Psoas muscle (tissue), 8 donors: ENCODE results near the gene BPTF. TPM values are rescaled to one million over a fixed set of nuclear protein-coding genes. Genes with fewer than 3 reads are reported as not detected.

Source experiments
- ATAC-seq, 4 donors: fragments of 200-7000 bp; cut with Tn5 transposase; one replicate each; pipeline ENCODE4 v1.9.1; 2020; ENCODE audit warnings: moderate library complexity in 3 of 4, mild to moderate bottlenecking in 2 of 4
- DNase-seq, 2 donors: peaks; one replicate each; pipeline ENCODE4 v3.0.0-alpha.2; 2020
- H3K27ac ChIP-seq: fragments of 200-600 bp; one replicate; pipeline ENCODE4 v1.8.0; 2022
- H3K27me3 ChIP-seq, 3 donors: fragments of 200-600 bp in 1 of 3; one replicate each; pipeline versions ENCODE4 v1.6.1 to v1.8.0; 2013 to 2022; ENCODE audit warnings: low read length in 2 of 3, mild to moderate bottlenecking in 2 of 3, moderate library complexity in 1 of 3; ENCODE audit not compliant: insufficient read depth in 3 of 3
- H3K36me3 ChIP-seq, 2 donors: fragments of 200-600 bp in 1 of 2; one replicate each; pipeline versions ENCODE4 v1.6.1 to v1.8.0; 2013 to 2022; ENCODE audit warnings: low read depth in 1 of 2, mild to moderate bottlenecking in 1 of 2, moderate library complexity in 1 of 2; ENCODE audit not compliant: insufficient read depth in 1 of 2
- H3K4me1 ChIP-seq: fragments of 200-600 bp; one replicate; pipeline ENCODE4 v1.8.0; 2022
- H3K4me3 ChIP-seq: fragments of 200-600 bp; one replicate; pipeline ENCODE4 v1.8.0; 2022; ENCODE audit warnings: mild to moderate bottlenecking
- H3K9me3 ChIP-seq: fragments of 200-600 bp; one replicate; pipeline ENCODE4 v1.8.0; 2022
- WGBS, 3 donors: extraction: QIAGEN DNeasy Blood & Tissue Kit; methylation state at CpG; one replicate each; pipeline versions ENCODE4 v1.1.6 to v1.1.7; 2013; 5-methylcytosine and 5-hydroxymethylcytosine counted together
- intact Hi-C, 2 donors: fragments of 100-400 bp; cut with DNase I; formaldehyde crosslinking; loops; one replicate each; pipeline versions ENCODE4 v1.11.0 to v1.14.2; 2022
- polyA plus RNA-seq, 3 donors: library from polyadenylated mRNA; stranded (reverse); fragments of 200-250 nt; gene quantifications; one replicate each; pipeline ENCODE4 v1.2.3, GENCODE V29; 2013
- total RNA-seq, 4 donors: library from RNA; stranded (reverse); fragmentation: NEBNext Ultra II Directional in 2 of 4; extraction: Animal tissue kit (Norgen Biotek cat#: 25700) in 2 of 4; gene quantifications; one replicate each; pipeline versions ENCODE4 v1.2.1 to v1.2.4, GENCODE V29; 2021 to 2023
- TF ChIP-seq, protein P1 (sequence below): fragments of 200-600 bp; IDR thresholded peaks from one replicate; pipeline ENCODE4 v1.8.0; 2022; ENCODE audit warnings: antibody characterized with exemption
- donor health status: healthy with polysubstance abuse.
- donor health status: DM: no; HTN: no; CAD: no; lungs with moderate emphysema.
- donor health status: Bipolar disorder and iron deficiency.
- donor health status: healthy.
- donor health status: DM: yes; HTN: yes; CAD: no.
- donor health status: DM: no; HTN: no; CAD: no.
- donor health status: DM: no; HTN: no; CAD: no.
- donor health status: DM: yes; HTN: yes; CAD: no.

Gene BPTF
- total and polyA plus RNA-seq, 7 donors = 10.0 to 60.9 (median 48.0) TPM

- ATAC-seq = no peak
- no peaks in the 10 kb centered on the region for H3K27me3 ChIP-seq
- peaks cover 54% of the 10 kb centered on the region for H3K4me1 ChIP-seq
- intact Hi-C loops = loop anchor here in 1 of 2 donors (10.0 kb wide), 2 partner anchors 115 to 465 kb away; partner anchors contain the start of genes NOL11 and PSMD12
- WGBS, 3 donors = 28 to 41% (median 33%) methylated on average over 7 of the region's 7 CpGs
- H3K9me3 ChIP-seq = no peaks in the 10 kb centered on the region
- H3K36me3 ChIP-seq = no peaks in the 10 kb centered on the region
- TF ChIP-seq, protein P1, sequence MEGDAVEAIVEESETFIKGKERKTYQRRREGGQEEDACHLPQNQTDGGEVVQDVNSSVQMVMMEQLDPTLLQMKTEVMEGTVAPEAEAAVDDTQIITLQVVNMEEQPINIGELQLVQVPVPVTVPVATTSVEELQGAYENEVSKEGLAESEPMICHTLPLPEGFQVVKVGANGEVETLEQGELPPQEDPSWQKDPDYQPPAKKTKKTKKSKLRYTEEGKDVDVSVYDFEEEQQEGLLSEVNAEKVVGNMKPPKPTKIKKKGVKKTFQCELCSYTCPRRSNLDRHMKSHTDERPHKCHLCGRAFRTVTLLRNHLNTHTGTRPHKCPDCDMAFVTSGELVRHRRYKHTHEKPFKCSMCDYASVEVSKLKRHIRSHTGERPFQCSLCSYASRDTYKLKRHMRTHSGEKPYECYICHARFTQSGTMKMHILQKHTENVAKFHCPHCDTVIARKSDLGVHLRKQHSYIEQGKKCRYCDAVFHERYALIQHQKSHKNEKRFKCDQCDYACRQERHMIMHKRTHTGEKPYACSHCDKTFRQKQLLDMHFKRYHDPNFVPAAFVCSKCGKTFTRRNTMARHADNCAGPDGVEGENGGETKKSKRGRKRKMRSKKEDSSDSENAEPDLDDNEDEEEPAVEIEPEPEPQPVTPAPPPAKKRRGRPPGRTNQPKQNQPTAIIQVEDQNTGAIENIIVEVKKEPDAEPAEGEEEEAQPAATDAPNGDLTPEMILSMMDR = no peak
- H3K27ac ChIP-seq = no peak overlapping the region
- H3K4me3 ChIP-seq = peak overlapping the region; percentile 69
- no peak for DNase-seq
Observed at GRCh38 chr17:67829331-67829730, 4.0 kb downstream of the BPTF start.

DNA sequence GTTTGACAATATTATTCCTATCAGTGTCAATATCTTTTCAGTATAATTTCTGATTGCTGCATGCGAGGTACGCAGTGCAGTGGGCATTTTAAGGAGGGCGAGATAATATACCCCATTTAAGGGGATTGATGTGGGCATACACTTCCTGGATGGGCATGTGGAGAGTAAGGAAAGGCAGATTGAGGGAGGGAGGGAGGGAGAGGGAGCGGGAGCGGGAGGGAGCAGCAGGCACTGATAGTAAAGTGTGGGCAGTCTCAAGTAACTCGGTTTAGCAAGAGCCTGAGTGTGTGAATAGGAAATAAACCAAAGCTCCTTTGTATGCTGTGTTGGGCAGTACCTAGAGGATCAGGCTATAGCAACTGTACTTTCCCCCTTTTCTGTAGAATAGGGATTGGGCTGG, 5.1 kb downstream of the BPTF start:
- H3K9me3 ChIP-seq = no peaks in the 10 kb centered on the region
- H3K4me3 ChIP-seq = no peak overlapping the region
- H3K36me3 ChIP-seq = no peaks in the 10 kb centered on the region
- no peaks in the 10 kb centered on the region for H3K27me3 ChIP-seq
- 43 to 63% (median 50%) methylated on average over 6 of the region's 6 CpGs for WGBS, 3 donors
- ATAC-seq (peak; percentile 69 to 81 (median 76)), DNase-seq (no peak)
- intact Hi-C loops = no loop called here
- no peak overlapping the region for H3K27ac ChIP-seq
- TF ChIP-seq, protein P1 = no peak
- H3K4me1 ChIP-seq = peaks cover 50% of the 10 kb centered on the region

DNA sequence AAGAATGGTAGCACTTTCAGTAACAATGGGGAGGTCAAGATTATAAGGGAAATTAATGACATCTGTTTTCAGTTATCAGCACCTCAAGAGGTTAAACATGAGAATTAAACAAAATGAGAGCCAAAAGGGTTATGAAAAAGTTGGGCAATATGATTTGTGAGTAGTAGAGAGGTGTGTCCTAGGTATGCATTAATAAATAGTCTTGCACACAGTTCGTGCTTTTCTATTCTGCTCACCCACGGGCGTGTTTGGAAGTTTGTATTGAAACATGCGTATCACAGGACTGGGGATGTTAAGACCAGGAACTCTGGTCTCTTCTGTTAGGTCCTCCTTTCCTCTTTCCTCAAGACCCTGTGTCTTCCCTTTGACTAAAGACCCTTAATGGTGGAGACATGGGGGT, 6.0 kb downstream of the BPTF start:
- DNase-seq = no peak
- ATAC-seq = no peak
- Histone ChIP-seq H3K4me1 (peaks cover 57% of the 10 kb centered on the region), H3K27me3 (no peaks in the 10 kb centered on the region), H3K4me3 (no peak overlapping the region), H3K9me3 (no peaks in the 10 kb centered on the region), H3K27ac (no peak overlapping the region), H3K36me3 (no peaks in the 10 kb centered on the region)
- TF ChIP-seq, protein P1 = no peak
- 71 to 88% (median 86%) methylated on average over 4 of the region's 4 CpGs for WGBS, 3 donors
- intact Hi-C loops = no loop called here

DNA sequence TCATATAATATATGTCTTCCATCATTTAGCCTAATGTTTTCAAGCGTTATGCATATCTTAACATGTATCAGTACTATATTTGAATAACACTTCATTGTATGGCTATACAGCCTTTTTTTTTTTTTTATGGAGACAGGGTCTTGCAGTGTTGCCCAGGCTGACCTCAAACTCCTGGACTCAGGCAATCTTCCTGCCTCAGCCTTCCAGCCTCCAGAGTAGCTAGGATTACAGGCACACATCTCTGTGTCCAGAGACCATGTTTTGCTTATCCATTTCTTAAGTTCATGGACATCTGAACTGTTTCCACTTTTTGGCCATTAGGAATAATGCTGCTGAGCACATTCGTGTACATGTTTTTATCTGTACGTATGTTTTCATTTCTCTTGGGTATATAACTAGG, 7.8 kb downstream of the BPTF start:
- Histone ChIP-seq H3K27me3 (no peaks in the 10 kb centered on the region), H3K27ac (no peak overlapping the region), H3K4me3 (no peak overlapping the region), H3K4me1 (peaks cover 59% of the 10 kb centered on the region), H3K36me3 (no peaks in the 10 kb centered on the region), H3K9me3 (no peaks in the 10 kb centered on the region)
- 91 to 98% (median 96%) methylated on average over 3 of the region's 3 CpGs for WGBS, 3 donors
- intact Hi-C loops = no loop called here
- no peak for ATAC-seq
- DNase-seq = no peak
- TF ChIP-seq, protein P1 = no peak

DNA sequence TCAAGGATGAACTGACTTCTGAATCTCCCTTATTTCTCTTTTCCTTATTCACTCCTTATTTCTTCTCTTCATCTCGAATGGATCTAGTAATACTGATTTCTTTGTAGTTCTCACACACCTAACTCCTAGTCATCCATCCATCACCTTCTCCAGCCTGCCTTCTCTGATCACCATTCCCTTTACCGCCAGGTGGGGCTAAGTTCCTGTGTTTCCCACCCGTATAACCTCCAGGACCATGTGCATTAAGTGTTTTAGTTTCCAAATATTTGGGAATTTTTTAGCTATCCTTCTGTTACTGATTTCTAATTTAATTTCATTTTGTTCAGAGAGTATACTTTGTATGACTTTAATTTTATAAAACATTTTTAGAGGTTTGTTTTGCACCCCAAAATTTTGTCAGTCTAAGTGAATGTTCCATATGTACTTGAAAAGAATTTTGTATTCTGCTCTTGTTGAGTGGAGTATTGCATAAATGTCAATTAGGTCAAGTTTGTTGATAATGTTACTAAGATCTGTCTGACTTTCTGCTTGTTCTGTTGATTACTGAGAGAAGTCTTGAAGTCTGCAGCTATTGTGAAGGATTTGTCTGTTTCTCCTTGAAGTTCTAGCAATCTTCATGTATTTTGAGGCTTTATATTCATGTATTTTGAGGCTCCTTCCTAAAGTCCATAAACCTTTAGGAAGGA, 8.8 kb downstream of the BPTF start:
- ATAC-seq (no peak), DNase-seq (no peak)
- intact Hi-C loops = no loop called here
- H3K27ac ChIP-seq = no peak overlapping the region
- H3K9me3 ChIP-seq = no peaks in the 10 kb centered on the region
- TF ChIP-seq, protein P1 = no peak
- H3K4me3 ChIP-seq = no peak overlapping the region
- peaks cover 54% of the 10 kb centered on the region for H3K4me1 ChIP-seq
- WGBS, 3 donors = 90 to 92% (median 90%) methylated on average over 3 of the region's 3 CpGs
- H3K36me3 ChIP-seq = no peaks in the 10 kb centered on the region
- H3K27me3 ChIP-seq = no peaks in the 10 kb centered on the region
